H9 (cell line): ENCODE measurements around the gene FNIP2. TPM values are rescaled to one million over a fixed set of nuclear protein-coding genes. Genes with fewer than 3 reads are reported as not detected.
"Not testable (repeated sequence)": the region's sequence is repeated elsewhere in the genome, so short reads cannot be mapped to it uniquely, and the experiment has no call there.

ENCODE experiments used
- DNase-seq: peaks from one replicate; pipeline ENCODE4 v3.0.0-alpha.2; 2017
- H2AFZ ChIP-seq: one replicate; pipeline ENCODE4 v1.6.1; 2013; ENCODE audit warnings: mild to moderate bottlenecking, low read length, control low read depth, moderate library complexity
- H2AK5ac ChIP-seq: 2 replicates; pipeline ENCODE4 v1.6.1; 2013; ENCODE audit warnings: low read length, control low read depth, mixed read lengths; ENCODE audit not compliant: insufficient read length
- H2BK120ac ChIP-seq: one replicate; pipeline ENCODE4 v1.6.1; 2013; ENCODE audit warnings: low read depth, mild to moderate bottlenecking, low read length, control low read depth, inconsistent platforms; ENCODE audit not compliant: poor library complexity, severe bottlenecking
- H2BK12ac ChIP-seq: 2 replicates; pipeline ENCODE4 v1.6.1; 2013; ENCODE audit warnings: low read length, control low read depth, mixed read lengths, low read depth; ENCODE audit not compliant: insufficient read length
- H2BK15ac ChIP-seq: 2 replicates; pipeline ENCODE4 v1.6.1; 2013; ENCODE audit warnings: low read depth, low read length, control low read depth
- H2BK20ac ChIP-seq: one replicate; pipeline ENCODE4 v1.6.1; 2013; ENCODE audit warnings: low read depth, mild to moderate bottlenecking, low read length, control low read depth, inconsistent platforms; ENCODE audit not compliant: poor library complexity, severe bottlenecking
- H2BK5ac ChIP-seq: 2 replicates; pipeline ENCODE4 v1.6.1; 2013; ENCODE audit warnings: low read length, control low read depth, mixed read lengths; ENCODE audit not compliant: insufficient read length
- H3K14ac ChIP-seq: 2 replicates; pipeline ENCODE4 v1.6.1; 2013; ENCODE audit warnings: low read length, control low read depth; ENCODE audit not compliant: insufficient read depth
- H3K18ac ChIP-seq: 2 replicates; pipeline ENCODE4 v1.6.1; 2013; ENCODE audit warnings: low read depth, mild to moderate bottlenecking, mixed read lengths, low read length, control low read depth; ENCODE audit not compliant: insufficient read length
- H3K23ac ChIP-seq: 2 replicates; pipeline ENCODE4 v1.6.1; 2013; ENCODE audit warnings: low read length, control low read depth, mixed read lengths, low read depth; ENCODE audit not compliant: insufficient read length
- H3K23me2 ChIP-seq: 2 replicates; pipeline ENCODE4 v1.6.1; 2013; ENCODE audit warnings: low read depth, mild to moderate bottlenecking, mixed read lengths, low read length, control low read depth; ENCODE audit not compliant: insufficient read length, poor library complexity, severe bottlenecking
- H3K27ac ChIP-seq: 2 replicates; pipeline ENCODE4 v1.5.1; 2013; ENCODE audit warnings: low read length, control low read depth, mixed read lengths, low read depth; ENCODE audit not compliant: insufficient read length
- H3K27me3 ChIP-seq: 2 replicates; pipeline ENCODE4 v1.6.1; 2013; ENCODE audit warnings: low read length, control low read depth, inconsistent platforms; ENCODE audit not compliant: insufficient read depth
- H3K4ac ChIP-seq: 2 replicates; pipeline ENCODE4 v1.6.1; 2013; ENCODE audit warnings: low read depth, mild to moderate bottlenecking, control low read depth, inconsistent platforms, low read length, moderate library complexity
- H3K4me1 ChIP-seq: 2 replicates; pipeline ENCODE4 v1.6.1; 2013; ENCODE audit warnings: low read length, control low read depth, inconsistent platforms; ENCODE audit not compliant: insufficient read depth
- H3K4me2 ChIP-seq: 2 replicates; pipeline ENCODE4 v1.6.1; 2013; ENCODE audit warnings: low read length, control low read depth, mixed read lengths; ENCODE audit not compliant: insufficient read length, insufficient read depth
- H3K56ac ChIP-seq: 2 replicates; pipeline ENCODE4 v1.6.1; 2013; ENCODE audit warnings: low read depth, mild to moderate bottlenecking, mixed read lengths, low read length, control low read depth; ENCODE audit not compliant: insufficient read length
- H3K79me1 ChIP-seq: 2 replicates; pipeline ENCODE4 v1.6.1; 2013; ENCODE audit warnings: low read depth, mild to moderate bottlenecking, moderate library complexity, low read length, control low read depth, inconsistent platforms; ENCODE audit not compliant: insufficient read depth, poor library complexity, severe bottlenecking
- H3K79me2 ChIP-seq: 2 replicates; pipeline ENCODE4 v1.6.1; 2013; ENCODE audit warnings: low read length, control low read depth, inconsistent platforms; ENCODE audit not compliant: insufficient read depth
- H3K9ac ChIP-seq: 2 replicates; pipeline ENCODE4 v1.6.1; 2013; ENCODE audit warnings: low read length, control low read depth, mixed read lengths; ENCODE audit not compliant: insufficient read length; ENCODE audit errors: extremely low read depth
- H3K9me3 ChIP-seq: one replicate; pipeline ENCODE4 v1.6.1; 2013; ENCODE audit warnings: low read depth, low read length, inconsistent platforms; ENCODE audit not compliant: control insufficient read depth
- H3T11ph ChIP-seq: one replicate; pipeline ENCODE4 v1.6.1; 2013; ENCODE audit warnings: mild to moderate bottlenecking, low read length, control low read depth, inconsistent platforms
- H4K20me1 ChIP-seq: one replicate; pipeline ENCODE4 v1.6.1; 2013; ENCODE audit not compliant: control insufficient read depth, insufficient read length, insufficient read depth
- H4K5ac ChIP-seq: 2 replicates; pipeline ENCODE4 v1.6.1; 2013; ENCODE audit warnings: low read depth, mild to moderate bottlenecking, mixed read lengths, low read length, control low read depth; ENCODE audit not compliant: insufficient read length
- H4K8ac ChIP-seq: replicated peaks from 2 replicates; pipeline ENCODE4 v1.6.1; 2013; ENCODE audit warnings: low read length, control low read depth, mixed read lengths, low read depth; ENCODE audit not compliant: insufficient read length
- H4K91ac ChIP-seq: 2 replicates; pipeline ENCODE4 v1.6.1; 2013; ENCODE audit warnings: low read depth, mild to moderate bottlenecking, moderate library complexity, mixed read lengths, low read length, control low read depth; ENCODE audit not compliant: insufficient read length
- H3K27ac Mint-ChIP-seq, 3 experiments: 2 replicates in 2 of 3; 3 replicates in 1 of 3; pipeline ENCODE4 v1.8.0; 2020 to 2021; ENCODE audit warnings: mixed read lengths in 3 of 3, mild to moderate bottlenecking in 1 of 3, moderate library complexity in 1 of 3
- H3K27me3 Mint-ChIP-seq: 2 replicates; pipeline ENCODE4 v1.8.0; 2021; ENCODE audit warnings: low read depth, mild to moderate bottlenecking, moderate library complexity, mixed read lengths
- H3K36me3 Mint-ChIP-seq, 3 experiments: 2 replicates in 2 of 3; 3 replicates in 1 of 3; pipeline ENCODE4 v1.8.0; 2020 to 2021; ENCODE audit warnings: low read depth in 3 of 3, mixed read lengths in 3 of 3; ENCODE audit not compliant: insufficient read depth in 1 of 3
- H3K4me1 Mint-ChIP-seq, 2 experiments: 2 replicates each; pipeline ENCODE4 v1.8.0; 2020; ENCODE audit warnings: mixed read lengths in 2 of 2
- H3K4me3 Mint-ChIP-seq, 2 experiments: 2 replicates in 1 of 2; 3 replicates in 1 of 2; pipeline ENCODE4 v1.8.0; 2020 to 2021; ENCODE audit warnings: mild to moderate bottlenecking in 2 of 2, mixed read lengths in 2 of 2, moderate library complexity in 1 of 2
- H3K9me3 Mint-ChIP-seq, 2 experiments: 2 replicates in 1 of 2; 3 replicates in 1 of 2; pipeline ENCODE4 v1.8.0; 2020; ENCODE audit warnings: mild to moderate bottlenecking in 2 of 2, mixed read lengths in 2 of 2, moderate library complexity in 1 of 2
- CTCF ChIP-seq: fragments of 200-600 bp; sonication (generic); conservative IDR thresholded peaks from 3 replicates; pipeline ENCODE4 v1.8.0; 2021; ENCODE audit warnings: antibody characterized with exemption, mild to moderate bottlenecking
- WGBS: extraction: QIAGEN DNeasy Blood & Tissue Kit; methylation state at CpG from one replicate; pipeline ENCODE4 v1.1.7; 2013; ENCODE audit warnings: missing lambda C conversion rate, low lambda C conversion rate, mixed read lengths; ENCODE audit not compliant: insufficient read length; ENCODE audit errors: extremely low coverage; 5-methylcytosine and 5-hydroxymethylcytosine counted together
- total RNA-seq: library from RNA; stranded (reverse); gene quantifications from 2 replicates; pipeline ENCODE4 v1.2.1, GENCODE V29; 2021

FNIP2 gene
- total RNA-seq, 1 experiment from 2014 or later = 9.6 TPM

GRCh38 chr4:158793021-158793420, 24.2 kb downstream of the FNIP2 start:
- no peaks in the 10 kb centered on the region; the same call in 1 of the 2 replicates for H3K4me1 ChIP-seq
- no peaks in the 10 kb centered on the region for H4K20me1 ChIP-seq
- H4K91ac ChIP-seq = no peak overlapping the region
- no peak overlapping the region for H2BK15ac ChIP-seq
- H3T11ph ChIP-seq = no peak overlapping the region
- no peaks in the 10 kb centered on the region for H3K27me3 Mint-ChIP-seq
- H2BK20ac ChIP-seq = no peak overlapping the region
- no peak overlapping the region for H3K56ac ChIP-seq
- no peak for TF ChIP-seq CTCF
- no peak overlapping the region for H2BK12ac ChIP-seq
- H3K9ac ChIP-seq = no peak overlapping the region
- no peak overlapping the region for H3K27ac Mint-ChIP-seq
- no peak overlapping the region for H2AK5ac ChIP-seq
- no peaks in the 10 kb centered on the region for H3K9me3 Mint-ChIP-seq
- H2BK5ac ChIP-seq = no peak overlapping the region
- H3K4me2 ChIP-seq = no peak overlapping the region
- H3K23ac ChIP-seq = no peak overlapping the region
- no peak overlapping the region for H3K4me3 Mint-ChIP-seq
- no peaks in the 10 kb centered on the region for H3K27me3 ChIP-seq
- whole genome bisulfite sequencing = no CpG with 5 or more reads among the region's 1 CpG
- H3K79me1 ChIP-seq = no peaks in the 10 kb centered on the region
- H3K27ac ChIP-seq = no peak overlapping the region
- no peaks in the 10 kb centered on the region for H3K23me2 ChIP-seq
- no peaks in the 10 kb centered on the region for H3K9me3 ChIP-seq
- no peaks in the 10 kb centered on the region for H3K36me3 Mint-ChIP-seq
- DNase-seq = no peak
- no peak overlapping the region for H4K8ac ChIP-seq
- no peak overlapping the region for H2AFZ ChIP-seq
- H3K14ac ChIP-seq = no peak overlapping the region
- no peak overlapping the region for H4K5ac ChIP-seq
- no peaks in the 10 kb centered on the region for H3K79me2 ChIP-seq
- H2BK120ac ChIP-seq = no peak overlapping the region
- H3K4ac ChIP-seq = no peak overlapping the region
- H3K18ac ChIP-seq = no peak overlapping the region
- peaks cover 6 to 10% of the 10 kb centered on the region in 2 experiments; a peak in 3 of 4 replicates for H3K4me1 Mint-ChIP-seq

GRCh38 chr4:158793430-158793829, 24.6 kb downstream of the FNIP2 start:
- not testable (repeated sequence) for H3K27ac Mint-ChIP-seq, H2BK12ac ChIP-seq, H3K9me3 ChIP-seq, H3K4me1 ChIP-seq, H3K56ac ChIP-seq, H4K8ac ChIP-seq, H3K23ac ChIP-seq, DNase-seq, H4K91ac ChIP-seq, H3K79me2 ChIP-seq, H3K4me1 Mint-ChIP-seq, H3K18ac ChIP-seq, H2BK20ac ChIP-seq, H3K4ac ChIP-seq, H2BK15ac ChIP-seq, H3K14ac ChIP-seq, H3T11ph ChIP-seq, H3K9me3 Mint-ChIP-seq, H3K23me2 ChIP-seq, H4K20me1 ChIP-seq, H3K4me3 Mint-ChIP-seq, H4K5ac ChIP-seq, H3K79me1 ChIP-seq, H3K27me3 Mint-ChIP-seq, H2AK5ac ChIP-seq, H3K4me2 ChIP-seq, H3K36me3 Mint-ChIP-seq, H3K9ac ChIP-seq, H2BK120ac ChIP-seq, H3K27ac ChIP-seq, H3K27me3 ChIP-seq, H2BK5ac ChIP-seq, H2AFZ ChIP-seq
- WGBS = no CpG with 5 or more reads among the region's 1 CpG
